Stomach (tissue), 4 donors: ENCODE measurements around the gene IFNGR2.

Experiments used
- EP300 ChIP-seq: sonication (generic); formaldehyde crosslinking; IDR thresholded peaks from one replicate; pipeline ENCODE4 v1.6.1; 2017; ENCODE audit warnings: antibody characterized with exemption
- POLR2A ChIP-seq, 4 donors: fragments of 450-650 bp; IDR thresholded peaks; one replicate each; pipeline ENCODE4 v1.6.1; 2016; ENCODE audit warnings: antibody characterized with exemption in 4 of 4, control low read depth in 2 of 4, mild to moderate bottlenecking in 1 of 4, moderate library complexity in 1 of 4
- POLR2AphosphoS5 ChIP-seq, 3 donors: sonication (generic); formaldehyde crosslinking; IDR thresholded peaks; one replicate each; pipeline ENCODE4 v1.6.1; 2016; ENCODE audit warnings: antibody characterized with exemption in 3 of 3
- TF ChIP-seq, protein P1 (sequence below), 7 experiments: fragments of 450-650 bp in 4 of 7; fragments of 200-600 bp in 3 of 7; sonication (generic) in 3 of 7; IDR thresholded peaks; one replicate each; pipeline ENCODE4 v1.5.1; 2016 to 2019; ENCODE audit warnings: antibody characterized with exemption in 7 of 7, control low read depth in 2 of 7, mild to moderate bottlenecking in 1 of 7

DNA sequence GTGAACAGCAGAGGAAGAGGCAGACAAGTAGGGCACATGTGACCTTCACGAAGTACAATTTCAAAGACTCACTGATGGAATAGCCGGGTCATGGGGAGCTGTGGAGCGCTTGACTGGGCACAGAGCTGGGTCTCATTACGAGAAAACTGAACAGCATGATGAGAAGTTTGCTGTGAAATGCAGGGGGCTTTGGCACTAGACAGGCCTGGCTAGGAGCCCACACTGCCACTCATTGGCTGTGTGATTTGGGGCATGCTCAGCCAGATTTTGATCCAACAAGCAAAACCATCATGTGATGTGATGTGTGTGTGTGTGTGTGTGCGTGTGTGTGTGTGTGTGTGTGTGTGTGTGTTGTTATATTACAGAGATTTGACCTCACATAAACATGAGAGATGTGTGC, 4.9 kb upstream of the IFNGR2 start:
- TF ChIP-seq, protein P1, sequence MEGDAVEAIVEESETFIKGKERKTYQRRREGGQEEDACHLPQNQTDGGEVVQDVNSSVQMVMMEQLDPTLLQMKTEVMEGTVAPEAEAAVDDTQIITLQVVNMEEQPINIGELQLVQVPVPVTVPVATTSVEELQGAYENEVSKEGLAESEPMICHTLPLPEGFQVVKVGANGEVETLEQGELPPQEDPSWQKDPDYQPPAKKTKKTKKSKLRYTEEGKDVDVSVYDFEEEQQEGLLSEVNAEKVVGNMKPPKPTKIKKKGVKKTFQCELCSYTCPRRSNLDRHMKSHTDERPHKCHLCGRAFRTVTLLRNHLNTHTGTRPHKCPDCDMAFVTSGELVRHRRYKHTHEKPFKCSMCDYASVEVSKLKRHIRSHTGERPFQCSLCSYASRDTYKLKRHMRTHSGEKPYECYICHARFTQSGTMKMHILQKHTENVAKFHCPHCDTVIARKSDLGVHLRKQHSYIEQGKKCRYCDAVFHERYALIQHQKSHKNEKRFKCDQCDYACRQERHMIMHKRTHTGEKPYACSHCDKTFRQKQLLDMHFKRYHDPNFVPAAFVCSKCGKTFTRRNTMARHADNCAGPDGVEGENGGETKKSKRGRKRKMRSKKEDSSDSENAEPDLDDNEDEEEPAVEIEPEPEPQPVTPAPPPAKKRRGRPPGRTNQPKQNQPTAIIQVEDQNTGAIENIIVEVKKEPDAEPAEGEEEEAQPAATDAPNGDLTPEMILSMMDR (IDR thresholded peaks at IDR 0.05): no peak
- TF ChIP-seq POLR2AphosphoS5 (IDR thresholded peaks at IDR 0.05) (no peak), EP300 (no peak), POLR2A (IDR thresholded peaks at IDR 0.05) (no peak)
